ENCODE results near the gene BUD31. TPM values are rescaled to one million over a fixed set of nuclear protein-coding genes. Genes with fewer than 3 reads are reported as not detected.

The BUD31 gene
- total and polyA plus RNA-seq, 2 of the 13 experiments (the other 11 are each of a cell fraction or from before 2014, with no cell fraction given): 35.1 to 79.1 TPM

- TF ChIP-seq PBX3 (CRISPR knock-in tag; IDR thresholded peaks at IDR 0.05; ENCODE audit: borderline replicate concordance) (peak; percentile 20; the same call in 1 of the 2 replicates), HINFP (CRISPR knock-in tag; IDR thresholded peaks at IDR 0.05; ENCODE audit: low read depth) (no peak), SRY (CRISPR knock-in tag; IDR thresholded peaks at IDR 0.05) (0 out of 2 replicates have a peak, but pooled peaks have one; percentile 37), ZNF761 (CRISPR knock-in tag; conservative IDR thresholded peaks at IDR 0.05) (0 out of 2 replicates have a peak, but pooled peaks have one; percentile 39), ZNF766 (CRISPR knock-in tag; IDR thresholded peaks at IDR 0.05; ENCODE audit: borderline replicate concordance) (0 out of 2 replicates have a peak, but pooled peaks have one; percentile 29), ZSCAN29 (CRISPR knock-in tag; conservative IDR thresholded peaks at IDR 0.05) (no peak), ZNF260 (CRISPR knock-in tag; IDR thresholded peaks at IDR 0.05; ENCODE audit: borderline replicate concordance, low read depth) (no peak), ZNF205 (CRISPR knock-in tag; IDR thresholded peaks at IDR 0.05) (0 out of 2 replicates have a peak, but pooled peaks have one; percentile 15), ZNF713 (CRISPR knock-in tag; IDR thresholded peaks at IDR 0.05) (no peak), ZNF292 (CRISPR knock-in tag; IDR thresholded peaks at IDR 0.05; ENCODE audit: borderline replicate concordance, low read depth) (0 out of 2 replicates have a peak, but pooled peaks have one; percentile 24), ZNF503 (CRISPR knock-in tag; IDR thresholded peaks at IDR 0.05) (peak; percentile 37; the same call in 1 of the 2 replicates), KDM1A (CRISPR knock-in tag; IDR thresholded peaks at IDR 0.05) (no peak), MXI1 (IDR thresholded peaks at IDR 0.05; ENCODE audit: borderline replicate concordance, low read depth, low read length) (peak; percentile 83; the same call in 1 of the 3 replicates), REPIN1 (CRISPR knock-in tag; IDR thresholded peaks at IDR 0.05; ENCODE audit: borderline replicate concordance, low read depth) (peak; percentile 90), CENPX (CRISPR knock-in tag; IDR thresholded peaks at IDR 0.05) (no peak), ZNF564 (CRISPR knock-in tag; IDR thresholded peaks at IDR 0.05) (peak; percentile 72; the same call in 1 of the 2 replicates), ETS1 (CRISPR knock-in tag; IDR thresholded peaks at IDR 0.05) (no peak), BATF2 (CRISPR knock-in tag; IDR thresholded peaks at IDR 0.05) (0 out of 2 replicates have a peak, but pooled peaks have one; percentile 50), MTERF4 (CRISPR knock-in tag; IDR thresholded peaks at IDR 0.05) (peak; percentile 63; the same call in 1 of the 2 replicates), ZNF331 (CRISPR knock-in tag; IDR thresholded peaks at IDR 0.05) (peak; percentile 80)
These were observed 30.1 kb downstream of the BUD31 start, which contains the start of the genes CPSF4 and PTCD1 (continued) for GRCh38 chr7:99438573-99439480.

All from HepG2 (cell line).